COLO668 (cell line): ENCODE data around the gene AHNAK.
A peak's percentile ranks its signal among the peaks of the same experiment; 100 is the strongest.
"Not testable (repeated sequence)": the region's sequence is repeated elsewhere in the genome, so short reads cannot be mapped to it uniquely, and the experiment has no call there.

Experiments used
- DNase-seq: peaks from one replicate; lab custom pipeline; 2025; ENCODE audit not compliant: unreplicated experiment; lab: John Stamatoyannopoulos, UW

Gene AHNAK

GRCh38 chr11:62461740-62462507 lies 84.7 kb downstream of the AHNAK start:
- DNase-seq, result no peak

DNA sequence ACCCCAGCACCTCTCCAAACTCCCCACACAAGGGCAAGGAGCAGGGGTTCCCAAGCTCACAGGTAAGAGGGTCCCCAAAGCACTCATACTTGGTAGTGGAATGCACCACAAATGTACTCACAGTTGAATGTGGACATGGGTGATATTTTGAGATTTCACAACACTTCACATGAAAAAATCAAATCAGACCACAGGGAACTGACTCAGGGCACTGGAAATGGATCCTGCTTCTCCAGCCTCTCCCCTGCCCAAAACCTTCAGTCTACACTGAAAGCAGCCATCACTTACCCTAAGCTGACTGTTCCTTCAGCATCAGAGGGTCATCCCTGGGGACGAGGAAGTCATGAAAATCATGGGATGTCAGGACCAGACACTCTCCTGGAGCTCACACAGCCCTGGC lies 87.5 kb downstream of the AHNAK start:
- DNase-seq, result no peak

- no peak for DNase-seq
Observed at GRCh38 chr11:62458212-62459002, 88.2 kb downstream of the AHNAK start.

- DNase-seq, result no peak
Observed at GRCh38 chr11:62457478-62457877, 89.1 kb downstream of the AHNAK start.

DNA sequence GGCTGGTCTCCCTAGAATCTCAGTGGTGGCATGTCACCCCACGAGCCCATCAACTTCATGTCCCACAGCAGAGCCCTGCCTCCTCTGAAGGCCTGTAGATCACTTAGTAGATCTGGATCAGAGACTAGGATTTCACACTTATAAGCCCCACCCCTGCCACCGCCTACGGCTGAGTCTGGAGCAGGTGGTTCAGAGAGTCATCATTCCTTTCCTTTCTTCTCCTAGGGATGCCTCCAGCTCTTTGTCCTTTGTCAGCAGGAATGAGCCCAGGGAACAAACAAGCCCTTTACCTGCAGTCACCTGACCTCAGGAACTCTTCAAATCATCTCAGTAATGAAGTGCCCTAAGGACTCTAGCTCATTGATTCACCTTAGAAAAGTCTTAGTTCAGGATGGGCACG lies 90.0 kb downstream of the AHNAK start:
- peak; percentile 35 for DNase-seq

DNA sequence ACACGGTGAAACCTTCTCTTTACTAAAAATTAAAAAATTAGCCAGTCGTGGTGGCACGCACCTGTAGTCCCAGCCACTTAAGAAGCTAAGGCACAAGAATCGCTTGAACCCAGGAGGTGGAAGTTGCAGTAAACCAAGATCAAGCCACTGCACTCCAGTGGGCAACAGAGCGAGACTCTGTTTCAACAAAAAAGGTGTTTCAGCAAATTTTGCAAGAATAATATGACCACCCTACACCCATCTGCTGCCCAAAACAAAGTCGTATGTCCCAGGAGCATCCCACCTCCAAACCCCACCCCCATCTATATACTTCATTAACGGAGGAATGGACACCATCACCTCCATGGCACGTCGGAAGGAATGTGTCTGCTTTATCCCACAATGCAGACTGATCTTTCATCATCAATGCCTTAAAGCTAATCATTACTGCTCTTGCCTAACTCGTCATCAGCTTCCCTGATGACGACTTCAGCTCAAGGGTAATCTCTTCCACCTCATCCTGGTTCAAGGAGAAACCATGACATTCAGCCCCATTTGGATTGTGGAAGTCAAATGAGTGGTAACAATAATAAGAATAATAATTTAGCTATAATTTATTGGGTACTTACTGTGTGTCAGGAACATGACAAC lies 93.7 kb downstream of the AHNAK start:
- DNase-seq, result no peak

DNA sequence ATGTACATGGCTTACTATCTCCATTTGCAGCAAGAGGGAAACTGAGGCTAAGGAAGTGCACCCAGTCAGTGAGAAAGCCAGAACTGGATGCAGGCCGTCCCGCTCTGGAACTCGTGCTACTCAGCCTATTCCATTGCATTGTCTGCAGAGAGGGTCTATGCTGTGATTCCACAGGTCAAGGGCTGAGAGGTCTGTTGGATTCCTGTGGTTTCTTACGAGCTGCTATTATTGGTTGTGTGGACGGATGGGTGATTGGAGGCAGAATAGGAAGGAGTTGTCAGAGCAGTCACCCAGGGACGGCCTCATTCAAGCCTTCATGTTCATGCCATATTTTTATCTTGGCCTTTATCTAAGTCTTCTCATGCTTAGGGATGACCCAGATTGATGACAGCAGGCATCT lies 94.3 kb downstream of the AHNAK start:
- DNase-seq, result no peak

DNA sequence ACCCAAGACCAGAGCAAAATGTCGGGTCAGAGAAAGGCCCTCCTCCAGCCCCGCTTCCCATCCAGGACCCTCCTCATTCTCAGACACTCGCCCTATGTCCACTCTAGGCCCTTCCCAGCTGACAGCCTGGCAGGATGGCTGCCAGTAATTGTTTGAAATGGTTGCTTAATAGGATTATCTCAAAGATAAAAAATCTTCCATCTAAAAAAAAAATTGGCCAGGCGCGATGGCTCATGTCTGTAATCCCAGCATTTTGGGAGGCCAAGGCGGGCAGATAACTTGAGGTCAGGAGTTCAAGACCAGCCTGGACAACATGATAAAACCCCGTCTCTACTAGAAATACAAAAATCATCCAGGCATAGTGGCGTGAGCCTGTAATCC lies 95.4 kb downstream of the AHNAK start:
- no peak for DNase-seq

DNA sequence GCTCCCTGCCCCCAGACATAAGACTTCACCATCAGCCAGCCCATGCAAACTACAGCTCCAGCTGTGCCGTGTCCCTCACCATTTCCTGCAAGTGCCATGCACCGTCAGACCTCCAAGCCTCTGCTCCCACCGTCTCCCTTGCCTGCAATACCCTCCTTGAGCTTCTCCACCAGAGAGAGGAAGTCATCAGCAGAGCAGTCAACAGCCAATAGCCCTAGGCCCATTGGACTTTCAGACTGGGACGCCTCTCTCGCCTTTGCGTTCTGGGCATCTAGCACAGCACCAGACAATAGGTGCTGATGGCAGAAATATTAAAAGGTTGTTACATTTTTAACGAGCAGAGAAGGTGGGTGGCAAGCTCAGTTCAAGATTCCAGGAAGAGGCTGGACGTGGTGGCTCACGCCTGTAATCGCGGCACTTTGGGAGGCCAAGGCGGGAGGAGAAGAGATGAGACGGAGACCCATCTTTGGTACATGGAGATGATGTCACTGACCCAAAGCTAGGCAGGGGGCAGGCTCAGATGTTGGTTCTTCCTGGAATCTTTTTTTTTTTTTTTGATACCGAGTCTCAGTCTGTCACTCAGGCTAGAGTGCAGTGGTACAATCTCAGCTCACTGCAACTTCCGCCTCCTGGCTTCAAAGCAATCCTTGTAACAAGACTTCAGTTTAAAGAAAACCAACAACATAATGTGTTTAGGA lies 95.9 kb downstream of the AHNAK start:
- no peak for DNase-seq

- not testable (repeated sequence) for DNase-seq
Observed at GRCh38 chr11:62449912-62450311, 96.7 kb downstream of the AHNAK start.

- DNase-seq, result peak; percentile 44
Observed at GRCh38 chr11:62449451-62449851, 97.2 kb downstream of the AHNAK start.

- DNase-seq, result no peak
Observed at GRCh38 chr11:62446091-62446490, 100.5 kb downstream of the AHNAK start.

GRCh38 chr11:62445314-62445740 lies 101.3 kb downstream of the AHNAK start:
- no peak for DNase-seq

DNA sequence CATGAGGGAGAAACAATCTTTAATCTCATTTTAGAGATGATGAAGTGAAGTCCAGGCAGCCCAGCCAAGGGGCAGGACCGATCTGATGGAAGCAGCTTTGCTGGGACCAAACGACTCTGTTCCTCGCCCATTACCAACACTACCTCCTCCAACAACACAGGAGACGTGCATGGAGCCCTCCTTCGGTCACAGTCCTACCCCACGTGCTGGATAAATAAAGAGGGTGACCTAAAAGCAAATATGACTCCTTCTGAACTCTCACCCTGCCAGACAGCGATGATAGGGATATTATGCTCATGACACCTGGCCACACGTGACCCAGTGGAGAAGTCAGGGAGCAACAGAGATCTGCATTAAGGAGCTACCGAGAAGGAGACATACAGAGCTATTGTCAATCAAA lies 101.8 kb downstream of the AHNAK start:
- peak; percentile 29 for DNase-seq

DNA sequence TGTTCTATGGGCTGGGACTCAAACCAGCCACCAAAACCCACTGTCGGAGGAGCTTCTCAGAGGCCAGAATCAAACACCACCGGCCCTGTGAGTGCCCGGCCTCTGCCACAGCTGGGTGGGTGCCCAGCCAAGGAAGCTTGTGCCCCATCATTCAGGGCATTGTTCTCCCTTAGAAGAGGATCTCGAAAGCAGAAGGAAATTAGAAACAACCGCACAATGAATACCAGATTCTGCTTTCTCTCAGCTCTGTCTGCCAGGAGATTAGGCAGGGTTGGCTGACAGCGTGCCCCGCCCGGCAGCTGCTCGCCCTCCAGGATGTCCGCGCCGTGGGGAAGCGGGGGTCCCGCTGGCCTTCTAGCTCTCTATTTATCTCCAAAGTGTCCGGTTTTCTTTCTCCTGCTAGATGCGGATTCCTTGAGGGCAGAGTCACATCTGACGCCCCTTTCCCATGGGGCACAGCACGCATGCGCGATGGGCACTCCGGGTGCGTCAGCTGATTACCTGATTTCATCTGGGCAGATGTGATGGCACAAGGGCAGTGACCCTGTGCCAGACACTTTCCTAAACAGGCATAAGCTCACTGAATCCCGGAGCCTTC lies 102.3 kb downstream of the AHNAK start:
- DNase-seq, result peak; percentile 69

GRCh38 chr11:62443390-62444235 lies 103.0 kb downstream of the AHNAK start:
- DNase-seq, result no peak

GRCh38 chr11:62439785-62440602 lies 106.6 kb downstream of the AHNAK start:
- no peak for DNase-seq

- no peak for DNase-seq
Observed at GRCh38 chr11:62438641-62439040, 108.0 kb downstream of the AHNAK start.

DNA sequence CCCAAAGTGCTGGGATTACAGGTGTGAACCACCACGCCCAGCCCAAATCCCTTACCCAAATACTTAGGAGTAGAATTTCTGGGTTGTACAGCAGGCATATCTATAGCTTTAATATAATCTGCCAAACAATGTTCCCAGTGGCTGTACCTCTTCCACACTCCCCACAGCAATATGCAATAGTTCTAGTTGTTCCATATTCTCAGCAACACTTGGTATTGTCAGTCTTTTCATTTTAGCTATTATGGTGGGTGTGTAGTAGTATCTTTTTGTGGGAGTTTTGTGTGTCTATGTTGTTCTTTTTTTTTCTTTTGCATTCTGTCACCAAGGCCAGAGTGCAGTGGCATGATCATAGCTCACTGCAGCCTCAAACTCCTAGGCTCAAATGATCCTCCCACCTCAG lies 109.0 kb downstream of the AHNAK start:
- DNase-seq, result no peak
